NCI-H226 (cell line): ENCODE results near the gene ARID5B.

Experiments used
- DNase-seq: peaks from one replicate; pipeline ENCODE4 v3.0.0-alpha.2; 2015

The ARID5B gene

GRCh38 chr10:61939902-61940301 is 38.4 kb downstream of the ARID5B start:
- DNase-seq: no peak

GRCh38 chr10:61941202-61941681 is 39.7 kb downstream of the ARID5B start:
- DNase-seq: no peak

- peak; percentile 35 for DNase-seq
Measured at GRCh38 chr10:61942604-61943461, 41.3 kb downstream of the ARID5B start.

GRCh38 chr10:61943674-61944378 is 42.3 kb downstream of the ARID5B start:
- DNase-seq: peak; percentile 32

- no peak for DNase-seq
Measured at GRCh38 chr10:61944410-61945147, 43.1 kb downstream of the ARID5B start.

GRCh38 chr10:61949687-61950086 is 48.2 kb downstream of the ARID5B start:
- DNase-seq: no peak

- DNase-seq: no peak
Measured at GRCh38 chr10:61950449-61951143, 49.1 kb downstream of the ARID5B start.

GRCh38 chr10:61951144-61951483 is 49.6 kb downstream of the ARID5B start:
- no peak for DNase-seq

GRCh38 chr10:61952028-61952674 is 50.7 kb downstream of the ARID5B start:
- no peak for DNase-seq

GRCh38 chr10:61953183-61953582 is 51.7 kb downstream of the ARID5B start:
- no peak for DNase-seq

GRCh38 chr10:61957806-61958205 is 56.3 kb downstream of the ARID5B start:
- DNase-seq: no peak

GRCh38 chr10:61958311-61958710 is 56.8 kb downstream of the ARID5B start:
- no peak for DNase-seq

- DNase-seq: no peak
Measured at GRCh38 chr10:61958805-61959204, 57.3 kb downstream of the ARID5B start.

- DNase-seq: no peak
Measured at GRCh38 chr10:61959814-61960213, 58.3 kb downstream of the ARID5B start.

GRCh38 chr10:61960396-61961120 is 59.1 kb downstream of the ARID5B start:
- DNase-seq: no peak

- no peak for DNase-seq
Measured at GRCh38 chr10:61961278-61961677, 59.8 kb downstream of the ARID5B start.

- no peak for DNase-seq
Measured at GRCh38 chr10:61962971-61963370, 61.5 kb downstream of the ARID5B start.

- no peak for DNase-seq
Measured at GRCh38 chr10:61963669-61964058, 62.2 kb downstream of the ARID5B start.

GRCh38 chr10:61964059-61964709 is 62.7 kb downstream of the ARID5B start:
- DNase-seq: no peak

- no peak for DNase-seq
Measured at GRCh38 chr10:61964949-61965702, 63.6 kb downstream of the ARID5B start.
